ENCODE results near the gene DHX16.
A peak's percentile ranks its signal among the peaks of the same experiment; 100 is the strongest.

Gene DHX16

DNA sequence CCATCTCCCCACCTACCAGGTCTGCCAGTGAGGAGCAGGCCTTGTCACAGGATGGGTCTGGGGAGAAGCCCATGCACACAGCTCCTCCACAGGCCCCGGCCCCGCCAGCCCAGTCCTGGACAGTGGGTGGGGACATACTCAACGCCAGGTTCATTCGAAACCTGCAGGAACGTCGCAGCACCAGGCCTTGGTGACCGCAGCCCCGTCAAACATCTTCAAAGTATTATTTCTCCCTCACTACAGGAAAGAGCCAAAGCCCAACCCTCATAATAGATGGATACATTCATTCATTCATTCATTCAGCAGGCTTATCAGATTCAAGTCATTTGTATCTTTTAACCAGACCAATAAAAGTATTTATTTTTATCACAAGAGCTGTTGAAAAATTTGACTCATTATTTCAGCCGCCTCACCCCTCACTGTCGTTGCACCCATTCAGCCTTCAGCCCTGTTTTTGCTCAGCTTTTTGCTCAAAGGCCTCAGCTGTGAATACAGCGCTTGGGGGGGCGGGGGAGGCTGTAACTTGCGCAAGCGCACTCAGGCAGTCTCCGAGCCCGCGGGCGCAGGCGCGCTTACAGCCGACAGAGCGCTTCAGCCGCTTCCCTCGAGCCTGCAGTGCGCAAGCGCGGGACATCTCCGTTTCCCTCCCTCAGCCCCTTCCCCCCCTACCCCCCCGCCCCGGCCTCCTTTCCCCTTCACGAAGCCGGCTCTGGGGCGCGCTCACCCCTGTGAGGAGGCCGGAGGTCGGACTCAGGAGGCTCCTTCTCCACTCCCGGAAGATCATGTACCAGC, 26.2 kb downstream of the DHX16 start, which contains the start of gene C6orf136:
Gene C6orf136, plus strand, starts transcription at position 684 of the 792 bp plus-strand sequence. Its CDS starts 99 bp downstream, at position 783.
- TF ChIP-seq CTCF (conservative IDR thresholded peaks at IDR 0.05; ENCODE audit: low read depth), result no peak
- DNase-seq (ENCODE audit: low spot score), result peak; percentile 97
- H3K27ac ChIP-seq, result peak within 1 kb of the TSS; percentile 91
- CTCF ChIA-PET, result interaction anchor here (0.6 to 1.0 kb wide), 4 partner anchors 10 to 79 kb away, joined by 3 to 5 read pairs (median 4); no protein-coding TSS in a partner anchor
- POLR2A ChIA-PET (ENCODE audit: low non-redundant PET), result interaction anchor here (0.6 to 1.1 kb wide), 4 partner anchors 13 to 300 kb away, joined by 3 to 4 read pairs (median 4); no protein-coding TSS in a partner anchor

DNA sequence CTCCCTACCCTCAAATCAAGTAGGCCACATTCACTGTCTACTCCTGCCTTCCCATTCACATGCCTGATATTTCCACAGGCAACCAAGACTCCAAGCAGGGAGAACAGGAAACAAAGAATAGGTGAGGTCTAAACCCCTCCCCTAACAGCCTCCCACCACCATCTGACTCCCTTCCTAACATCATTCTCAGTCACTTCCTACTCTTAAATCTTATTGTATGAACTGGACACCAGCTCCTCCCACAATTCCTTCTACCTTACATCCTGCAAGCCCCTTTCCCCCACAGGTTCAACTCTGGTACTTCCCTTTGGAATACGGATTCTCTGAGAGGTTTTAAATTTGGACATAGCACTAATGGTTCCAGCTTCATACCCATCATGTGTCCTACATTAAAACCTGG, 26.8 kb downstream of the DHX16 start:
- DNase-seq (ENCODE audit: low spot score), result no peak
- ChIA-PET POLR2A (ENCODE audit: low non-redundant PET) (interaction anchor here (1.1 kb wide), 1 partner anchor 32 kb away, joined by 3 read pairs; no protein-coding TSS in a partner anchor), CTCF (interaction anchor here (0.6 to 1.0 kb wide), 3 partner anchors 11 to 76 kb away, joined by 3 to 4 read pairs (median 3); no protein-coding TSS in a partner anchor)
- H3K27ac ChIP-seq, result peak overlapping the region; percentile 91; the same call in 1 of the 2 replicates
- no peak for TF ChIP-seq CTCF (conservative IDR thresholded peaks at IDR 0.05; ENCODE audit: low read depth)

- no peak for DNase-seq (ENCODE audit: low spot score)
- ChIA-PET CTCF (no interaction called here), POLR2A (ENCODE audit: low non-redundant PET) (no interaction called here)
- no peak overlapping the region for H3K27ac ChIP-seq
- TF ChIP-seq CTCF (conservative IDR thresholded peaks at IDR 0.05; ENCODE audit: low read depth), result no peak
Observed at GRCh38 chr6:30644769-30645168, 28.0 kb downstream of the DHX16 start.

- no peak for TF ChIP-seq CTCF (conservative IDR thresholded peaks at IDR 0.05; ENCODE audit: low read depth)
- no peak overlapping the region for H3K27ac ChIP-seq
- DNase-seq (ENCODE audit: low spot score), result no peak
- ChIA-PET POLR2A (ENCODE audit: low non-redundant PET) (no interaction called here), CTCF (no interaction called here)
Observed at GRCh38 chr6:30643656-30644055, 29.1 kb downstream of the DHX16 start.

GRCh38 chr6:30641048-30641447, 31.8 kb downstream of the DHX16 start:
- POLR2A ChIA-PET (ENCODE audit: low non-redundant PET), result interaction anchor here (0.6 to 1.2 kb wide), 2 partner anchors 12 to 24 kb away, joined by 3 read pairs; partner anchors contain the start of gene PPP1R10
- CTCF ChIA-PET, result interaction anchor here (0.6 to 0.8 kb wide), 4 partner anchors 15 to 88 kb away, joined by 3 to 4 read pairs (median 4); no protein-coding TSS in a partner anchor
- no peak for TF ChIP-seq CTCF (conservative IDR thresholded peaks at IDR 0.05; ENCODE audit: low read depth)
- no peak for DNase-seq (ENCODE audit: low spot score)
- H3K27ac ChIP-seq, result no peak overlapping the region

DNA sequence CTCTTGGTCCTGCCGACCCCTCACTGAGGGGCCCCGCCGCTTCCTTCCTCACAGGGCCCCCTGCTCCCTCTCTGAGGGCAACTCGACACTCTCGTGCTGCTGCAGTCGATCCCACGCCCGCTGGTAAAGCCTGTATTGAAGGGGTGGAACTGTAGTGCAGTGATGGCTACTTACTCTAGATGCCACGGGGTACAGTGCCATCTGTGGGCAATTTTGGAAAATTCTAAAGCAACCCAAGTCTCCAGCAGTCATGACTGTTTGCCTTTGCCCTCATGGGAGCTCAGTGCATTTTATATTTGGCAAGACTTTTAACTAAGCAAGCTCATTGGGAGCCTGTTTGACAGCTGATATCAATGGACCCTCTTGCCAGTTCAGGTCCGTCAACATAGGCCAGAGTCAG, 32.3 kb downstream of the DHX16 start:
- no peak overlapping the region for H3K27ac ChIP-seq
- TF ChIP-seq CTCF (conservative IDR thresholded peaks at IDR 0.05; ENCODE audit: low read depth), result no peak
- CTCF ChIA-PET, result interaction anchor here (0.6 to 0.8 kb wide), 2 partner anchors 14 to 89 kb away, joined by 3 to 4 read pairs; no protein-coding TSS in a partner anchor
- DNase-seq (ENCODE audit: low spot score), result no peak
- POLR2A ChIA-PET (ENCODE audit: low non-redundant PET), result interaction anchor here (1.2 kb wide), 1 partner anchor 12 kb away, joined by 3 read pairs; no protein-coding TSS in a partner anchor
